HUDEP-2 (cell line): ENCODE data around the gene CFAP20DC.
"Not testable (repeated sequence)": the region's sequence is repeated elsewhere in the genome, so short reads cannot be mapped to it uniquely, and the experiment has no call there.

Experiments used
- DNase-seq, 76 experiments: peaks; one replicate each; lab custom pipeline; 2025; ENCODE audit not compliant: unreplicated experiment in 76 of 76; lab: John Stamatoyannopoulos, UW

Gene CFAP20DC

DNA sequence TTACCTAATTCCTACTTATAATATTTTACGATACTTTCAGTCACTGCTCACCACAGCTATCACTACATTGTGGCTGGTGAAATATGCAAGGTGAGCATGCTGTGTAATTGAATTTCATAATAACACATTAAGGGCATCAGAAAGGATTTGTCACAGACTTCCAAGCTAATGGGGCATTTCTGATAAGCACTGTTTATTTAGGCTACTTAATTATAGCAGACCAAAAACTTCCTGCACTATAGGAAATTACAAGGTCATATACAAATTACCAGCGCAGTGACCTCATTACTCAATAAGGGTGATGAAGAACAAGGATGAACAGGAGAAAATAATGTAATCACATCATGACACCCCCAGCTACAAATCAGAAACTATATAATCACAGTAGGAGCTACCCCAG is 294.7 kb downstream of the CFAP20DC start:
- DNase-seq: no peak

DNA sequence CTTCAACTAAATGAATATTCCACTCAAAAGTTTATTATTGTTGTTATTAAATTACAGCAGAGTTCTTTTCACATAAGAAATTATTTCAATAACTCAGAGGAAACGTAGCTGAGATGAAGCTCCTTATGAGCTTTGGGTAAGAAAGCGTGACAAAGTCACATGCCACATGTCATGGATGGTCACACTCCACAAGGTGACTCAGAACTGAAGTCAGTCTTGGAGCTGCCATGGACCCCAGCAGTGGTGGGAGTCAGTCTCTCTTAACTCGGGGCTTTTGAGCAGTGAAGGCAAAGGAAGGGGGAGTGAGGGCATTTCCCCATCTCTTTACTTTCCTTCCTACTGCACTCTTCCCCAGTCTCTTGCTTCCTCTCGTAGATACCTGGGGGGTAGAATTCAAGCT is 295.8 kb downstream of the CFAP20DC start:
- no peak for DNase-seq

DNA sequence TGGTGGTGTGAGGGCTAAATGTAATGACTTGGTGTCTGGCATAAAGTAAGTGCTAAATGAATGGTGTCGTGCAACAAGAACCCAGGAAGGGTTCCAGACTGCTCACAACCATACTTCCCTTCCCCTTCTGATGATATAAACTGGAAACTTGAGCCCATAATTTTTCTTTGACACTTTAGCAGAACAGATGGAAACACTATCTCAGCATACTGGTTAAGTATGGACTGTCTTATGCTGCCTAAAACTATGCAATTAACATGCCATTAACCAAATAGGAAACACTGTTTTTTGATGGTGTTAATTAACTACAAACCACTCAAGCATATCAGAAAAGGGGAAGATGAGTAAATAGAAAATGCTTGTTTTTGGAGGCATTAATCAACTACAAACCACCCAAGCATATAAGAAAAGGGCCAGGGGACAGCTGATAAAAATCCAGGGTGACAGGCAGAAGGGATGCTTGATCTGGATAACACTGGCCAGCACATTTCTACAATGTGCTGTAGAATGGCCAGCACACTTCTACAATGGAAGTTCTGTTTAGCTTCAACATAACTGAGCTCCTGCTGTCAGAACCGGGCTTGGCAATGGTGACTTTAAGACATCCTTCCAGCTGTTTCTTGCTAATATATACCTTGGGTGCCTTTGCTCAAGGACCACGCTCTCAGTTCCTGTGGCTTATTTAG is 297.8 kb downstream of the CFAP20DC start:
- DNase-seq: no peak

DNA sequence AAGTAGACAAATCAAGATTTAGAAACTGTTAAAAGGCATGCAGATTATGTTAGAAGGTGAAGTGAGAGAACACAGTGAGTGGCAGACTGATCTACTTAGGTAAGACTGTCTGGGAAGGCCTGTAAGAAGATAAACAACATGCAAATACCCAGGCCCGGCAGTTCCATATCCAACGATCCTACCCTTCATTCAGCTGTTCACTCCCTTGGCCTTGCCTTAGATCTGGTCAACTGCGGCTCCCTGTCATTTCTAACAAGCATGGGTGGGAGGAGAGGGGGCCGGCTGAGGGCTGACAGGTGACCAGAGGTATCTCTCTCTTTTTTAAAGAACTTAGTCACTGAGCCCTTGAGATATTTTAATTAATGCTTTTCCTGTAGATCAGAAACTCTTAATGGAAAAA is 298.6 kb downstream of the CFAP20DC start:
- DNase-seq: no peak

DNA sequence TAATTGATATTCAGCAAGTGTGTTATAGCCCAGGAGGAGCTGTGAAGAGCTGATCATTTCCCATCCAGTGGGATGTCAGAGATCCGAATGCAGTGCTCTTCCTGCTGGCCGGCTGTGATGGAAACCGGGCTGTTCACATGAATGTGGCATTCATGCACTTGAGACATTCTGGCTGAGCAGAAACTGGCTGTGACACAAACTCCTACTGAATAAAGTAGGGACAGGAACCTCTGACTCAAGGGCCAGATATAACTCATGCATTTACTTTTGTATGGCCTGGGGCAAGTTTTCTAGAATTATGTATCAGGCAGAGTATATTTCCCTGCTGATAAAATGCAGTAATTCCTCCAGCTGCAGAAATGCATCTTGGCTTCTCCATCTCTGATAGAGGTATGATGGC is 299.9 kb downstream of the CFAP20DC start:
- no peak for DNase-seq

DNA sequence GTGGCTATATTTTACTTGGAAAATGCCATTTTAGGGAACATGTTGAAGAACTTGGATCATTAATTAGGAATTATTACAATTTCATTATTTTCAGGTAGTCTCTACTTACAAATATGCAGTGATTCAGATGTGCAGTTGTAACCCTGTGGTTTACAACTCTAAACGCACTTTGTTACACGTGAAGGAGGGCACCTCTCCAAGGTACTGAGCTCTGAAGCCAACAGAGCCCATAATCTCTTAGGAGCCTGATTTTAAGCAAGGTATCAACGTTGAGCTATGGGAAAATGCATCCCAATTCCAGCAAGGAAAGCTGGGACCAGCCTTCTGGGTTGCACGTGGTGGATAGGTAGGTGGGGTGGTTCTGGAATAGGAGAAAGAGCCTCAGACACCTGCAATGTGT is 301.8 kb downstream of the CFAP20DC start:
- no peak for DNase-seq

DNA sequence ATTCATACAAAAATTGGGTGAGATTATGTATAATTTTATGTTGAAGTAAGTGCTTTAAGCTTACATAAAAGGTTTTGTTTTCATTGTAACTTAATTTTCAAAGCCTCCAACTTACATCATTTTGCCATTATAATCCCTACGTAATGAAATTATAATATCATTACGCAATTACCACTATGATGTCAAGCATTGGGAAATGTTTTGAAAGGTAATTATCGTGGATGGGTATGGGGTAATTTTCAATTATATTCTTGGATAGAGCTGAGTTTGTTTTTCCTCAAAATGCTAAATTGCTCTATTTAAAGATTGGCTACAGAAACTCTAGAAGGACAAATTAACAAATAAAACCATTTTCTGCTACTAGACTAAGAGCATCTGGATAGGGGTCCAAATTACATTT is 303.1 kb downstream of the CFAP20DC start:
- DNase-seq: no peak

DNA sequence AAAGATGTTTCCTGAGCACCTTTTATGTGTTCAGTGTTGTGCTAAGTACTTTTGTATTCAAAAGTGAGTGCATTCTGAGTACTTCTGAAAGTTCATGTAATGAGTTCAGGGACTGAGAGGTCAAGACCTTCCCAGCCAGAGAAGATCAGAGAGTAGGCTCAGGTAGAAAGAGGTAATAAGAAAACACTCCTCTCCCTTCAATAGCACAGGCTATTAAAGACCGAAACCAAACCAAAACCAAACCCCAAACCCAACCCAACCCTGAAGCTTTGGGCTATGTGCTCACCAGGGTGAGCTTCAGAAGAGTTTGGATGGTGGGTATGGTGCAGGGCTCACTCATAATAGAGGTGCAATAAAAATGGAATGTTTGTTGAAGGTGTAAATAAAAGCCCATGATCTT is 306.5 kb downstream of the CFAP20DC start:
- no peak for DNase-seq

DNA sequence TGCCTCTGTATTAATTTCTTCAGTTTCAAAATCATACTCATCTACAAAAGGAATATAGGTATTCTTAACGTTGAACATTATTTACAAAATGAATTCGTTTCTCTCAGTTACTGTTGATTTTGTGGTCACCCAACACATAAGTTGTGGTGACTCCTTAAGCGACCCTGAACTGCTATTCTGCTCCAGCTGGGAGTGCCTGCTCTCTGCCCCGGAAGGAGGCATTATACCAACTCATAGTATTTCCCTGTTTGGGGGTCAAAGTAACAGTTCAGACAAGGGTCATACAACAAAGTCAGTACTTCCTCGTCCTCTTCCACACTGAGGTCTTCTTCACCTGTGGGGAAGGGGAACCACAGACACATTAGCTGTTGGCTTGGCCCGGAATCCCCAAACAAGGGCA is 307.6 kb downstream of the CFAP20DC start:
- DNase-seq: no peak

DNA sequence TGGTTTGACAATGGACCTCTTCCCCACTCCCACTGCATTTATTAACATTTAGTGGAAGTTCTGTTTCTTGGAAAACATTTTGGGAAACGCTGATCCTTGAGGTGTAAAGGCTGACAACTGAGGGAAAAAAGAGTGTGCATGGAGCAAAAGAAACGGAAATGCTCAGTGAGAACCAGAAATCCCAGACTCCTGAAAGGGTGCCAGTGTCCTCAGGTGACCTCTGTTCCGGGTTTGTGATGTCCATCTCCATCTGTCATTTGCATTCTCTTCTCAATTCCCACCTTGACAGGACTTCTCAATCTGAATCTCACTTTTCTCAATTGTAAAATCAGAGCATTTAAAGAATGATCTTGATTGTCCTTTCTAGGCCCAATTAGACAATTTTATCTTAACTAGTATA is 312.2 kb downstream of the CFAP20DC start:
- no peak for DNase-seq

DNA sequence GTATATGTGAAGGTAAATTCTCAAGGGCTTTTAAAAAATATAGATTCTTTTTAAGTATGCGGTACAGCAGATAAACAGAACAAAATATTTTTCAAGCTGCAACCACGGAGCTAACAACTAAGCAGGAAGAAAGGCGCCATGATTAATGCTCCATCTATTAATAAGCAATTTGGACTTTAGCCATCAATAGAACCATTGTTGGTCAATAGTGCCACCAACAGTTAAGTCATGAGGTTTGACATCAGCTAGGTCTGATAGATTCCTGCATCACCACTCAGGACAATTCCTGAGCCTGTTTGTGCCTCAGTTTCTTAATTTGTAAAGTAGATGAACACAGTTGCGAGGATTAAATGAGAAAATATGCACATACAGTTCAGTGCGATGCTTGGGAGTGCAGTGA is 318.2 kb downstream of the CFAP20DC start:
- no peak for DNase-seq

DNA sequence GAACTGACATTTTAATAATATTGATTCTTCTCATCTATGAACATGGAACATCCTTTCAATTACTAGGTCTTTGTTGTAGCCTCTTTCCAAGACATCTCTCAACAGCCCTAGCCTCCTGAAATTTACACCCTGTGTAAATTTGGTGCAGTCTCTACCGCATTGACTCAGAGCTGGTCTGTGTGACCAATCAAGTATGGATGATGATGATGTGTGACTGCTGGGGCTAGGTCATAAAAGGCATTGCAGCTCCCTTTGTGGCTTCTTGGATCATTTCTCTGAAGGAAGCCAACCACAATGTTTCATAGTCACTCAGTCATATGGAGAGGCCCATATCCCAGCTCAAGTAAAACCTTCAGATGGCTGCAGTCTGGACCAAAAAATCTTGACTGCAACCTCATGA is 321.1 kb downstream of the CFAP20DC start:
- DNase-seq: no peak

DNA sequence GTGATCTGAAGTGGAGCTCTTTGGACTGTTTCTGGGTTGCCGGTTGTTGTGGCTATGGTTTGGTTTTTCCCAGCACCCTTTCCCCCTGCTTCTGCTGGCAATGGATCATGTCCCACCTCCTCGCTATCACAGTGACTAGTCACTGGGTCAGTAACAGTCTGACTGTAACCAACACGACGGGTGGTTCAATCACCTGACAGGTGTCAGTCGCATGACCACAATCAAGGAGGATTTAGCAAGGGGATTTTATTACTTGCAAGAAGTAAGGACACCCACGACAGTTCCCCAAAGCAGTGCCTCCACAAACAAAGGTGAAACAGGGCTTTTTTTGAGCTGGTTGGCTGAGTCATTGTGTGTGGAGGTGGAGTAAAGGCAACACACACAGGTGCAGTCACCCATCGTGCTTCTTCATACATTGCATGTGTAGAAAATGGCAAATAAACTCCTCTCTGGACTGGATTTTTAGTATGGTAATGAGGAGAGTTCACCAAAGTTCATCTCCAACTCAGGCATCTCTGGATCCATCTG is 324.4 kb downstream of the CFAP20DC start:
- no peak for DNase-seq

DNA sequence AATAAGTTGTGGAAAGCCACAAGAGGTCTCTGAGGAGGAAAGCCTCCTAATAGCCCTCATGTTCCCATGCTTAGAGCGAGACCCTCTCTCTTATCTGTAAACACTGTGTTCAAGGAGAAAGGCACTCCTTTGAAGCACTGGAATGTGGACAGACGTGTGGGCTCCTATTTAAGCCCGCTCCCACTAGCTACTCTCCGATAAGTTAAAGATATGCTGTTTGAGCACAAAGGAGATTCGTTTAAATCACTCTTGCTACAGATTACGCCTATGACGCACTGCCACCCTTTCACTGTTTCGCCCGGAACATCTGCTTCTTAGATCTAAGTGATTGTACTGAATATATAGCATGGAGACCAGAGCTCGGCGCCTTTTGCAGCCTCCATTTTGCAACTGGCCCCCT is 325.5 kb downstream of the CFAP20DC start:
- no peak for DNase-seq

DNA sequence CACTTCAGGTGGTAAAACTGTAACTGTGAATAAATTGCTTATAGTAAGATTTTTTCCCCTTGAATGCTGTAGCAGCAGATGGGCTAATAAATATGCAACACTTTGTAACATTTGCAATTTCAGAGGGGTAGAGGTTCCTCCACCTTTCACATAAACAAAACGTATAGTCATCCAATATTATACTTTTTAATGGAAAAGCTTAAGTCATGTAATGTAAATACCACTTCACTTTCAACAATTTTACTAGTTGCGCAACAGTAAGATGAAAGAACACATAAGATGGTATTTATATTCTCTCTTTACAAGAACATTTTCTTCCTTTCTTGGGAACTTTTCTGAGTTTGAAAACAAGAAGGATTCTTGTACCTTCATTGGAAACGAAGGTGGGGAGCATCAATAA is 326.7 kb downstream of the CFAP20DC start:
- no peak for DNase-seq

DNA sequence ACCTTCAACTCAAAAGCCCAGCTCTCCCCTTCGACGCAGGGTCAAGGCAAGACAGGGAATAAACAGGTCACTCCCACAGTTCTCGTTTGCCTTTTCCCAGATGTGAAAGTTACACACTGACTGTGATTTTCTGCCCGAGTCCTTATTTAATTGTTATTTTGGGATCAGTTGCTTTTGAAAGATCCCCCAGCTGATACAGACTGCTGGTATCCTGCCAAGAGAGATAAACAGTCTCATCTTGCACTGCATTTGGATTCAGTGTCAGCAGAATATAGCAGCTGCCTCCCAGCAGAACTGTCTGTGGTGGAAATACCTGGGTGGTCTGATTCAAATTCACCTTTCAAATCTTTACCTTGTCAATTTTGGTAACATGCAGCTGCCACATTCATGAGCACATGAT is 327.3 kb downstream of the CFAP20DC start:
- no peak for DNase-seq

DNA sequence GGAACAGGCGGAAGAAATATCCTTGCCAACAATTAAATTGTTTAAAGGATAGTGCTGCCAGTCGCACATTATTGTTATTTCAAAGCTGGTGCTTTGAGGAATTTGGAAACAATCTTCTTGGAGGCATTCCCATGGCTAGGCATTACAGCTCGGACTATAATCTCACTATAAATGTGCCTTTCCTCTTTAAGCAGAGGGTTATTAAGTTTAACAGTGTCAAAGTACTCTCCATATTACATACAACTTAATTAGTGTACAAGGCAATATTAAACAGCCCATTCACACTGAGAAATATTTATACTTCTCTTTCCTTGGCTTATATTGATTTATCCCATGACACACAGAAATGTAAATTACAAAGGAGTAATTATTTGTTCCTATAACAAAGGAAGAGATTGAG is 329.3 kb downstream of the CFAP20DC start:
- no peak for DNase-seq

DNA sequence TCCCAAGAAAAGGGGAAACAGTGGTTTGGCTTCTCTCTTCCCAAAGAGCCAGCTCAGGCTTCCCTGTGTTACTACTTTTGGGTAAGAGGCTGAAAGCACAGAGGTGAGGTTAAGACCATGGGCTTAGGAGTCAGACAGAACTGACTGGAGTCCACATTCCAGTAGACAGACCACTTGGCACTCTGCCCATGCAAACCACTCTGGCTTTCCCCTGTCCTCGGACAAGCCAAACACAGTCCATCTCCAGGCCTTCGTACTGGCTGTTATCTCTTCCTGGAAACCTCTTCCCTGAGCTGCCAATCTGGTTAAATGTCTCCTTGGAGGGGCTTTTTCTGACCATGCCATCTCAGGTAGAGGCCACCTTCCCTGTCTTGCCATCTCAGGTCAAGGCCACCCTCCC is 330.1 kb downstream of the CFAP20DC start:
- DNase-seq: no peak

DNA sequence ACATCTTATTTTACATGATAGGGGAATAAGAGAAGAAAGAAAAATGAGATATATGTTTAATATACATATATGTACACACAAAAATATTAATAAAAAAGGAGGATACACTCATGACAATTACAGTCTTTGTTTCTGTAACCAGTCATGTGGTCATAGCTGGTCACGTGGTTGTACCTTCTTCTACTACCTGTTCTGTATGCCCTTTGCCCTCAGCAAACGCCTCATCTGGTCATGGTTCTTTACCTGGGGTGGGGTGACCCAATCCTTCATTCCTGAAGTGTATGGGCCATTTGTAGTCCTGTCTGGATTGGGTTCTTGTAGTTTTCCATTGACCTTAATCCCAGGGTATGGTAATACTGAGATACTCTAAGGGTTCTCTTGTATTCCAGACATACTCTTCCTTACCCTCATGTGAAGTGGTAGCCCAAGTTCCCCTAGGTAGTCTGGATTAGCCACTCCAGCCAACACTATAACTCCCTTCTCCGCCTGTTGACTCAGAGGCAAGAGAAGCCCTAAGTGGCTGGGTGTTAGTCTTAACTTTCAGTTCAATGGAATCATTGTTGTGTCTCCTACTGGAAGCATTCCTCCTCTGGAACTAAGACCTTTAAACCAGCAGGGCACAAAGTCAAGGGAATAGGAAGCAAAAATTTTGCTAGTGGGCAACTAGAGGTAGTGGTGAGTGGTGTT is 336.0 kb downstream of the CFAP20DC start:
- no peak for DNase-seq

DNA sequence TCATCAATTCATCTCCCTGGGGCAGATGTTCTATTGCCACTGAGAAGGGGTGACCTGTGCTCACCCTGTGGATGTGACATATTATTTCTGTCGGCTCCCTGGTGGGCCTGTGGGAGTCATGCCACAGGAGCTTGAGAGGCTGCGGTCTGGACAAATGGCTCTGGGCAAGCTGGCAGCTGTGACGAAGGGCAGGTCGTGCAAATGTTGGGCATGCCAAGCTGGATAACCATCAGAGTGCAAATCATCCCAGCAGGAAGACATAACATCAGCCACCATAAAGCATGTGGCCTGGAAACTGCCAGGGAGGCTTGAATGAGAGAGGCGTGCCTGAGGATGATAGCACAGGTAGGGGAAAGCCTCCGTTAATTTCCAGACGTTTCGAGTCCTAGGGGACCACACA is 338.0 kb downstream of the CFAP20DC start:
- DNase-seq: no peak

DNA sequence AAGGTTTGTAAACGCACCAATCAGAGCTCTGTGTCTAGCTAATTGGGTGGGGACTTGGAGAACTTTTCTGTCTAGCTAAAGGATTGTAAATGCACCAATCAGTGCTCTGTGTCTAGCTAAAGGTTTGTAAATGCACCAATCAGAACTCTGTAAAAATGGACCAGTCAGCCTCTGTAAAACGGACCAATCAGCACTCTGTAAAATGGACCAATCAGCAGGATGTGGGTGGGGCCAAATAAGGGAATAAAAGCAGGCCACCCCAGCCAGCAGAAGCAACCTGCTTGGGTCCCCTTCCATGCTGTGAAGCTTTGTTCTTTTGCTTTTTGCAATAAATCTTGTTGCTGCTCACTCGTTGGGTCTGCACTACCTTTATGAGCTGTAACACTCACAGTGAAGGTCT is 340.8 kb downstream of the CFAP20DC start:
- DNase-seq: not testable (repeated sequence)

DNA sequence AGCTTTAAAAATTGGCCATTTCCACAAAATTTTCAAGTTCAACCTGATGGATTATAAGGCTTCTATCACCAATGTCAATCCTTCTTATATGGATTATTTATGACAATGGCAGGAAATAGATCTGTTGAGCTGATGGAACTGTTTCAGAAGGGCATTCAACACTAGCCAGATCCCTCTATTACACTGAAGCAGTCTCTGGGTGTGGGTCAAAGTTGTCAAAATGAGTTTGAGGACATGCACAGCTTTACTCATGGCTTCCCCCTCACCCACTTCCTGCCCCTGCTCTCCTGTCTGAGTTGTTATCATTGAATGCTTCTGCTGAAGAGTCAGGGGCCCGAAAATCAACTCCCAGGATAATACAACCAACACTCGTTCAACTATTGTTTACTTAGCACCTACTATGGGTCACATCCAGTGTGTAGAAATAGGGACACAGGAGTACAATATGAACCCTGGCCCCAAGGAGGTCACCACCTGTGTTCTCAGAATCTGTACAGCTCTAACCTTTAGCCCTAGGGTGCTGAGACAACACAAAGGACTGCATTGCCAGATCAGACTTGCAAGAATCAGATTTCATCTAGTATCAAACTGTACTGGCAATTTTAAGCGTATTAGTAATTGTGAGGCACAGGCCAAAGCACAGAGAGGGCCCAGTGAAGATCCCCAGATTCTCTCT is 341.6 kb downstream of the CFAP20DC start:
- no peak for DNase-seq
